Sigmoid colon (tissue), 7 donors: ENCODE data around the gene CD248. TPM values are rescaled to one million over a fixed set of nuclear protein-coding genes. Genes with fewer than 3 reads are reported as not detected.
"Not testable (repeated sequence)": the region's sequence is repeated elsewhere in the genome, so short reads cannot be mapped to it uniquely, and the experiment has no call there.

ENCODE experiments used
- DNase-seq: peaks from one replicate; pipeline ENCODE4 v3.0.0-alpha.2; 2019
- H3K27ac ChIP-seq, 4 donors: fragments of 200-600 bp; sonication (generic); one replicate each; pipeline ENCODE4 v1.5.1; 2016 to 2019; ENCODE audit warnings: mild to moderate bottlenecking in 1 of 4
- H3K27me3 ChIP-seq, 3 donors: fragments of 200-600 bp; sonication (generic); one replicate each; pipeline ENCODE4 v1.5.1; 2019; ENCODE audit warnings: mild to moderate bottlenecking in 1 of 3
- H3K36me3 ChIP-seq, 4 donors: fragments of 200-600 bp; sonication (generic); one replicate each; pipeline ENCODE4 v1.5.1; 2016 to 2019
- H3K4me1 ChIP-seq, 4 donors: fragments of 200-600 bp; sonication (generic); one replicate each; pipeline ENCODE4 v1.5.1; 2017 to 2019
- H3K4me3 ChIP-seq, 4 donors: fragments of 200-600 bp; sonication (generic); one replicate each; pipeline ENCODE4 v1.5.1; 2017 to 2019; ENCODE audit warnings: mild to moderate bottlenecking in 2 of 4, moderate library complexity in 1 of 4
- H3K9me3 ChIP-seq, 4 donors: fragments of 200-600 bp in 3 of 4; sonication (generic) in 3 of 4; one replicate each; pipeline versions ENCODE4 v1.5.1 to v1.6.1; 2013 to 2019
- EP300 ChIP-seq, 4 donors: sonication (generic); formaldehyde crosslinking; IDR thresholded peaks; one replicate each; pipeline ENCODE4 v1.6.1; 2017; ENCODE audit warnings: antibody characterized with exemption in 4 of 4
- POLR2A ChIP-seq, 2 donors: fragments of 450-650 bp; IDR thresholded peaks; one replicate each; pipeline ENCODE4 v1.6.1; 2016; ENCODE audit warnings: antibody characterized with exemption in 2 of 2, mild to moderate bottlenecking in 2 of 2, moderate library complexity in 2 of 2
- POLR2AphosphoS5 ChIP-seq, 4 donors: sonication (generic); formaldehyde crosslinking; IDR thresholded peaks; one replicate each; pipeline ENCODE4 v1.6.1; 2017; ENCODE audit warnings: antibody characterized with exemption in 4 of 4
- WGBS, 2 donors: extraction: QIAGEN DNeasy Blood & Tissue Kit; methylation state at CpG; one replicate each; pipeline ENCODE4 v1.1.7; 2013; 5-methylcytosine and 5-hydroxymethylcytosine counted together
- intact Hi-C: fragments of 100-400 bp; cut with DNase I; formaldehyde crosslinking; loops from one replicate; pipeline ENCODE4 v1.15.1; 2023
- polyA plus RNA-seq, 3 donors: library from polyadenylated mRNA; stranded (reverse); fragments of 200-250 nt; gene quantifications; one replicate each; pipeline ENCODE4 v1.2.3, GENCODE V29; 2013
- total RNA-seq, 4 donors: library from RNA; depleted of rRNA; stranded (reverse); fragments of >200 nt; gene quantifications; one replicate each; pipeline ENCODE4 v1.1.0, GENCODE V29; 2016
- TF ChIP-seq, protein P1 (sequence below), 4 experiments: fragments of 450-650 bp in 3 of 4; fragments of 200-600 bp in 1 of 4; IDR thresholded peaks; one replicate each; pipeline ENCODE4 v1.5.1; 2016 to 2019; ENCODE audit warnings: antibody characterized with exemption in 4 of 4, mild to moderate bottlenecking in 3 of 4, moderate library complexity in 2 of 4
- donor health status: healthy with polysubstance abuse.
- donor health status: Bipolar disorder and iron deficiency.
- donor health status: healthy.

CD248 gene
- total and polyA plus RNA-seq, 7 donors: 1.2 to 26.3 (median 6.1) TPM

DNA sequence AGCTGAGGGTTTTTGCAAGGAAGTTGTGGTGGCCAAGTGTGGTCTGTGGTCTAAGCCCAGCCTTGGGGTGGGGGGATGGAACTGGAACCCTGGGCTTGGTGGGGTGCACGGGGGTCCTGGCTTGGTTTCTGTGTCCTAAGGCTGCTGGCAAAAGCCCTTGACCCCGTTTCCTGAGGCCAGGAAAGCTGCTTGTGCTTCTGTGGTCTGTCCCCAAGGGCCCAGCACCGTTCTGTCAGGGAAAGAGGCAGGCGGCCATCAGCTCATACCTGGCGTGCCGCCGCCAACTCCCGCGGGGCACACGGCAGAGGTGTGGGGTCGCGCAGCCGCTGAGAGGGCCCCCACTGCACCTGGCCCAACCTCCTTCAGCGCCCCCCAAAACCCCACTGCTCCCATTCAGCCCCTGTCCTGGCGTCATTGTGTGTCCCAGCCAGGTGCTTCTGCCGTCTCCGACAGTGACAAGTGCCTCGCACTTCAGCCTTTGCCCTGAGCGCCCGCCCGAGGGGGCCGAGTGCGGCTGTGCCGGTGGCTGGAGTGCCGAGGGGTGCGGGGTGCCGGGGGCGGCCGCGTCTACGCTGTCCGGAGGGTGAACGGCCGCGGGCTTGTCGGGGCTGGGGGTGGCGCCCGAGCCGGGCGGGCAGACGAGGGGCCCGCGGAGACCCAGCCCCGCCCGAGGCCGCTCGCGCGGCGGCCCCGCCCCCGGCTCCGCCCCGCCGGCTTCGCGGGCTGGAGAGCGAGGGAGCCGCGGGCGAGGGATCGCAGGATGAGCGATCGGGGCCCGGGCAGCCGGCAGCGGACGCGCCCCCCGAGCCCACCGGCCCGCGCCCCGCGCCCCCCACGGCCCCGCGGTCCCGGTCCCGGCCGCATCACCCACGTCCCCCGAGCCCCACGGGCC, 39.1 kb downstream of the CD248 start, which contains the start of gene CNIH2:
Gene CNIH2, plus strand, starts transcription at position 705 of the 892 bp plus-strand sequence. CDS start 282 bp downstream, outside the sequence.
- TF ChIP-seq POLR2AphosphoS5 (IDR thresholded peaks at IDR 0.05) (peak in 2 of 4 donors; percentile 10 to 14), POLR2A (IDR thresholded peaks at IDR 0.05) (no peak)
- DNase-seq: no peak
- intact Hi-C loops: no loop called here
- peak within 1 kb of the TSS; percentile 57 to 65 (median 64) for H3K27ac ChIP-seq
- H3K4me1 ChIP-seq: peaks cover 0 to 25% (median 22%) of the 10 kb centered on the region in 4 donors
- H3K27me3 ChIP-seq: no peaks in the 10 kb centered on the region
- peaks cover 11 to 41% (median 30%) of the 10 kb centered on the region in 4 donors for H3K36me3 ChIP-seq
- WGBS, 2 donors: 4 to 5% methylated on average over 84 of the region's 84 CpGs
- peak within 1 kb of the TSS in 3 of 4 donors; percentile 39 to 45 (median 40) for H3K4me3 ChIP-seq
- H3K9me3 ChIP-seq: no peaks in the 10 kb centered on the region

DNA sequence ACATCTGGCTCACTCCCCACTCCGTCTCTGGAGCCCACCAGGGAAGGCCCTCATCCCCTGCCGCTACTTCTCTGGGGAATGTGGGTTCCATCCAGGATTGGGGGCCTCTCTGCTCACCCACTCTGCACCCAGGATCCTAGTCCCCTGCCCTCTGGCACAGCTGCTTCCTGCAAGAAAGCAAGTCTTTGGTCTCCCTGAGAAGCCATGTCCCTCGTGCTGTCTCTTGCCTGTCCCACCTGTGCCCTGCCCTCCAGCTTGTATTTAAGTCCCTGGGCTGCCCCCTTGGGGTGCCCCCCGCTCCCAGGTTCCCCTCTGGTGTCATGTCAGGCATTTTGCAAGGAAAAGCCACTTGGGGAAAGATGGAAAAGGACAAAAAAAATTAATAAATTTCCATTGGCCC, 39.8 kb downstream of the CD248 start:
- H3K4me3 ChIP-seq, intact Hi-C loops, H3K9me3 ChIP-seq, H3K27me3 ChIP-seq, DNase-seq: not testable (repeated sequence)
- Histone ChIP-seq H3K27ac (peak overlapping the region in 3 of 4 donors; percentile 64 to 65 (median 65)), H3K4me1 (peaks cover 0 to 18% (median 16%) of the 10 kb centered on the region in 4 donors), H3K36me3 (peaks cover 18 to 48% (median 36%) of the 10 kb centered on the region in 4 donors)
- 67 to 77% methylated on average over 4 of the region's 4 CpGs for WGBS, 2 donors

DNA sequence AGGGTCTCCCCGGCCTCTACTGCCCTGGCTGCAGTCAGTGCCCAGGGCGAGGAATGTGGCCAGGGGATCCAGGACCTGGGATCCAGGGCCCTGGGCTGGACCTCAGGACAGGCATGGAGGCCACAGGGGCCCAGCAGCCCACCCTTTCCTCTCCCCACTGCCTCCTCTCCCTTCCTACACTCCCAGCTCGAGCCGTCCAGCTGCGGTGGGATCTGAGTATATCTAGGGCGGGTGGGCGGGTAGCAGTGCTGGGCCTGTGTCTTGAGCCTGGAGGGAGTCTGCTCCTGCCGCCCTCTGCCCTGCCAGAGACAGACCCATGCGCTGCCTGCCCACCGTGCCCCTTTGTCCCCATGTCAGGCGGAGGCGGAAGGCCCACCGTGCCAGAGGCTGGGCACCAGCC, 40.2 kb downstream of the CD248 start:
- 87 to 90% methylated on average over 13 of the region's 13 CpGs for WGBS, 2 donors
- intact Hi-C loops, H3K27me3 ChIP-seq, H3K9me3 ChIP-seq, H3K27ac ChIP-seq, H3K4me3 ChIP-seq, DNase-seq: not testable (repeated sequence)
- Histone ChIP-seq H3K4me1 (peaks cover 0 to 17% (median 14%) of the 10 kb centered on the region in 4 donors), H3K36me3 (peaks cover 22 to 52% (median 41%) of the 10 kb centered on the region in 4 donors)

DNA sequence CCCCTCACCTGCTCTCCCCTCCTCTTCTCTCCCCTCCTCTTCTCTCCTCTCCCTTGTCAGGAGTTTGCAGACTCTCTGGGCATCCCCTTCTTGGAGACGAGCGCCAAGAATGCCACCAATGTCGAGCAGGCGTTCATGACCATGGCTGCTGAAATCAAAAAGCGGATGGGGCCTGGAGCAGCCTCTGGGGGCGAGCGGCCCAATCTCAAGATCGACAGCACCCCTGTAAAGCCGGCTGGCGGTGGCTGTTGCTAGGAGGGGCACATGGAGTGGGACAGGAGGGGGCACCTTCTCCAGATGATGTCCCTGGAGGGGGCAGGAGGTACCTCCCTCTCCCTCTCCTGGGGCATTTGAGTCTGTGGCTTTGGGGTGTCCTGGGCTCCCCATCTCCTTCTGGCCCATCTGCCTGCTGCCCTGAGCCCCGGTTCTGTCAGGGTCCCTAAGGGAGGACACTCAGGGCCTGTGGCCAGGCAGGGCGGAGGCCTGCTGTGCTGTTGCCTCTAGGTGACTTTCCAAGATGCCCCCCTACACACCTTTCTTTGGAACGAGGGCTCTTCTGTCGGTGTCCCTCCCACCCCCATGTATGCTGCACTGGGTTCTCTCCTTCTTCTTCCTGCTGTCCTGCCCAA, 40.7 kb downstream of the CD248 start:
- TF ChIP-seq POLR2AphosphoS5 (IDR thresholded peaks at IDR 0.05) (no peak), EP300 (IDR thresholded peaks at IDR 0.05) (no peak), POLR2A (IDR thresholded peaks at IDR 0.05) (no peak)
- TF ChIP-seq, protein P1, sequence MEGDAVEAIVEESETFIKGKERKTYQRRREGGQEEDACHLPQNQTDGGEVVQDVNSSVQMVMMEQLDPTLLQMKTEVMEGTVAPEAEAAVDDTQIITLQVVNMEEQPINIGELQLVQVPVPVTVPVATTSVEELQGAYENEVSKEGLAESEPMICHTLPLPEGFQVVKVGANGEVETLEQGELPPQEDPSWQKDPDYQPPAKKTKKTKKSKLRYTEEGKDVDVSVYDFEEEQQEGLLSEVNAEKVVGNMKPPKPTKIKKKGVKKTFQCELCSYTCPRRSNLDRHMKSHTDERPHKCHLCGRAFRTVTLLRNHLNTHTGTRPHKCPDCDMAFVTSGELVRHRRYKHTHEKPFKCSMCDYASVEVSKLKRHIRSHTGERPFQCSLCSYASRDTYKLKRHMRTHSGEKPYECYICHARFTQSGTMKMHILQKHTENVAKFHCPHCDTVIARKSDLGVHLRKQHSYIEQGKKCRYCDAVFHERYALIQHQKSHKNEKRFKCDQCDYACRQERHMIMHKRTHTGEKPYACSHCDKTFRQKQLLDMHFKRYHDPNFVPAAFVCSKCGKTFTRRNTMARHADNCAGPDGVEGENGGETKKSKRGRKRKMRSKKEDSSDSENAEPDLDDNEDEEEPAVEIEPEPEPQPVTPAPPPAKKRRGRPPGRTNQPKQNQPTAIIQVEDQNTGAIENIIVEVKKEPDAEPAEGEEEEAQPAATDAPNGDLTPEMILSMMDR (IDR thresholded peaks at IDR 0.05): no peak
- Histone ChIP-seq H3K4me1 (peaks cover 0 to 17% (median 14%) of the 10 kb centered on the region in 4 donors), H3K27me3 (no peaks in the 10 kb centered on the region), H3K4me3 (no peak overlapping the region), H3K27ac (no peak overlapping the region), H3K36me3 (peaks cover 23 to 54% (median 41%) of the 10 kb centered on the region in 4 donors), H3K9me3 (no peaks in the 10 kb centered on the region)
- intact Hi-C loops: no loop called here
- WGBS, 2 donors: 90 to 92% methylated on average over 14 of the region's 14 CpGs
- no peak for DNase-seq

DNA sequence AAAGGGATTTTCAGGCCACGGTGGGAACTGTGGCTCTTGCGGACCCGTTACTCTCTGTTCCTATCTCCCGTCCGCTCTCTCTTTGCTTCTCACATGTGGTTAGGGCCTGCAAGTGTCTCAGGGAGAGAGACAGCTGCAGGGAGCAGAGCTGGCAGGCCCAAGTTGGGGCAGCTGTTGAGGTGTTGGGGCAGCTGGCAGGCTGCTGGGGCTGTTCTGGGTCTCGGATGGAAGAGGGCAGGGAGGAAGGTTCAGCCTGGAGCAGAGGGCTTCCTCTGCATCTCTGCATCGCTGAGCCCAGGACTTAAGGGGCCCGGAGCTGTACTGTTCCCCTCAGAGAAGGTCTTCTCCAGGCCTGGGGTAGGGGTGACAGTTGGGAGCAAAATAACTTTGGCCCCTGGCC, 41.4 kb downstream of the CD248 start:
- Histone ChIP-seq H3K9me3 (no peaks in the 10 kb centered on the region), H3K36me3 (peaks cover 23 to 54% (median 41%) of the 10 kb centered on the region in 4 donors), H3K4me3 (no peak overlapping the region), H3K4me1 (peaks cover 0 to 20% (median 19%) of the 10 kb centered on the region in 4 donors), H3K27me3 (no peaks in the 10 kb centered on the region), H3K27ac (no peak overlapping the region)
- intact Hi-C loops: no loop called here
- no peak for DNase-seq
- TF ChIP-seq, protein P1 (IDR thresholded peaks at IDR 0.05): no peak
- TF ChIP-seq EP300 (IDR thresholded peaks at IDR 0.05): no peak
- no peak for TF ChIP-seq POLR2A (IDR thresholded peaks at IDR 0.05)
- no peak for TF ChIP-seq POLR2AphosphoS5 (IDR thresholded peaks at IDR 0.05)
- WGBS, 2 donors: 90 to 94% methylated on average over 8 of the region's 8 CpGs

DNA sequence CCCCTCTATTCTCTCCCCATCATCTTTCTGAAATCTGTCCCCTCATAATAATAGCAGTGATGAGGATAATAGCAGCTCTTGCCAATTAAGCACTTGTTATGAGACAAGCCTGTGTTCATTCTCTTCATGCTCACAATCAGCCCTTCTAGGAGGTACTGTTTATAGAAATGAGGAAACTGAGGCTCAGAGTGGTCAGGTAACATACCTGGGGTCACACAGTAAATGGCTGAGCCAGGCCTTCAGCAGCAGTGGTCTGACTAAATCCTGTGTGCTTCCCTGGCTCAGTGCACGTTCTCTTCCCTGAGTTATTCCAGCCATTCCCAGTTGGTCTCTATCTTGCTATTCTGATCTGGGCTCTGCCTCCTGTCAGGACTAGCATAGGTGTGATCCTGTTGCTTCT, 42.6 kb downstream of the CD248 start:
- peaks cover 23 to 54% (median 41%) of the 10 kb centered on the region in 4 donors for H3K36me3 ChIP-seq
- intact Hi-C loops: no loop called here
- no peak for TF ChIP-seq EP300 (IDR thresholded peaks at IDR 0.05)
- no peak for TF ChIP-seq POLR2AphosphoS5 (IDR thresholded peaks at IDR 0.05)
- TF ChIP-seq POLR2A (IDR thresholded peaks at IDR 0.05): no peak
- TF ChIP-seq, protein P1 (IDR thresholded peaks at IDR 0.05): no peak
- no peaks in the 10 kb centered on the region for H3K9me3 ChIP-seq
- DNase-seq: no peak
- H3K27me3 ChIP-seq: no peaks in the 10 kb centered on the region
- H3K4me3 ChIP-seq: no peak overlapping the region
- H3K4me1 ChIP-seq: peaks cover 0 to 31% (median 31%) of the 10 kb centered on the region in 4 donors
- H3K27ac ChIP-seq: no peak overlapping the region
- WGBS, 2 donors: 77 to 79% methylated on average over 1 of the region's 1 CpG
